Neural cell (in vitro differentiated cells): ENCODE results near the gene TUBB4B. TPM values are rescaled to one million over a fixed set of nuclear protein-coding genes. Genes with fewer than 3 reads are reported as not detected.

Source experiments
- H2AFZ ChIP-seq: fragments of 200-600, 300-800 bp; sonication (generic), shearing (Covaris generic); 2 replicates; pipeline ENCODE4 v1.6.0; 2014; ENCODE audit warnings: low read depth, mild to moderate bottlenecking, antibody characterized with exemption, low read length, moderate library complexity
- H3F3A ChIP-seq: fragments of 200-600 bp; shearing (Covaris generic); 2 replicates; pipeline ENCODE4 v1.6.1; 2016; ENCODE audit warnings: mild to moderate bottlenecking, moderate library complexity, mixed read lengths, antibody characterized with exemption, low read length; ENCODE audit not compliant: insufficient read depth, poor library complexity, severe bottlenecking
- H3K27ac ChIP-seq: fragments of 200-600, 300-800 bp; sonication (generic), shearing (Covaris generic); 2 replicates; pipeline ENCODE4 v1.5.1; 2014; ENCODE audit warnings: mild to moderate bottlenecking, low read length, moderate library complexity
- H3K27me3 ChIP-seq: fragments of 300-800, 200-600 bp; sonication (generic), shearing (Covaris generic); 2 replicates; pipeline ENCODE4 v1.6.0; 2014; ENCODE audit warnings: mild to moderate bottlenecking, low read depth, low read length, moderate library complexity; ENCODE audit not compliant: insufficient read depth
- H3K36me3 ChIP-seq: fragments of 300-800, 200-600 bp; sonication (generic), shearing (Covaris generic); 2 replicates; pipeline ENCODE4 v1.5.1; 2014; ENCODE audit warnings: mild to moderate bottlenecking, antibody characterized with exemption, low read length, moderate library complexity; ENCODE audit not compliant: insufficient read depth
- H3K4me2 ChIP-seq: fragments of 300-800, 200-600 bp; sonication (generic), shearing (Covaris generic); 2 replicates; pipeline ENCODE4 v1.6.0; 2014; ENCODE audit warnings: mild to moderate bottlenecking, low read length
- H3K4me3 ChIP-seq: fragments of 300-800, 200-600 bp; sonication (generic), shearing (Covaris generic); 2 replicates; pipeline ENCODE4 v1.5.1; 2014; ENCODE audit warnings: mild to moderate bottlenecking, low read length, moderate library complexity
- H3K79me2 ChIP-seq: fragments of 200-600 bp; shearing (Covaris generic); replicated peaks from 2 replicates; pipeline ENCODE4 v1.6.0; 2014; ENCODE audit warnings: mild to moderate bottlenecking, low read length, moderate library complexity; ENCODE audit not compliant: insufficient read depth
- H3K9ac ChIP-seq: fragments of 300-800, 200-600 bp; sonication (generic), shearing (Covaris generic); 2 replicates; pipeline ENCODE4 v1.6.1; 2016; ENCODE audit warnings: mild to moderate bottlenecking, low read length, mixed read lengths
- H3K9me2 ChIP-seq: fragments of 200-600 bp; shearing (Covaris generic); 2 replicates; pipeline ENCODE4 v1.6.1; 2016; ENCODE audit warnings: mild to moderate bottlenecking, low read length, mixed read lengths; ENCODE audit not compliant: insufficient read depth
- H3K9me3 ChIP-seq: fragments of 200-600, 300-800 bp; sonication (generic), shearing (Covaris generic); 2 replicates; pipeline ENCODE4 v1.6.1; 2016; ENCODE audit warnings: mild to moderate bottlenecking, mixed run types, low read length, moderate library complexity, mixed read lengths
- H4K20me1 ChIP-seq: fragments of 200-600 bp; shearing (Covaris generic); 2 replicates; pipeline ENCODE4 v1.6.1; 2016; ENCODE audit warnings: mild to moderate bottlenecking, mixed run types; ENCODE audit not compliant: insufficient read depth
- EP300 ChIP-seq: fragments of 450-650 bp; conservative IDR thresholded peaks from 2 replicates; pipeline ENCODE4 v1.6.1; 2014; ENCODE audit warnings: antibody characterized with exemption, mild to moderate bottlenecking, moderate library complexity; ENCODE audit not compliant: poor library complexity, severe bottlenecking
- EZH2 ChIP-seq: fragments of 200-600, 300-800 bp; shearing (Covaris generic), sonication (generic); IDR thresholded peaks from 2 replicates; pipeline ENCODE4 v1.6.1; 2014; ENCODE audit warnings: antibody characterized with exemption, low read length, borderline replicate concordance, mild to moderate bottlenecking; ENCODE audit not compliant: insufficient read depth, poor library complexity, severe bottlenecking
- MXI1 ChIP-seq: fragments of 450-650 bp; conservative IDR thresholded peaks from 2 replicates; pipeline ENCODE4 v1.6.1; 2014; ENCODE audit warnings: antibody characterized with exemption, mild to moderate bottlenecking; ENCODE audit not compliant: poor library complexity, severe bottlenecking
- POLR2AphosphoS5 ChIP-seq: IDR thresholded peaks from 2 replicates; pipeline ENCODE4 v1.6.1; 2012
- RAD21 ChIP-seq: fragments of 450-650 bp; conservative IDR thresholded peaks from 2 replicates; pipeline ENCODE4 v1.6.1; 2014; ENCODE audit warnings: antibody characterized with exemption, mild to moderate bottlenecking, moderate library complexity
- SMC3 ChIP-seq: fragments of 450-650 bp; conservative IDR thresholded peaks from 2 replicates; pipeline ENCODE4 v1.6.1; 2014; ENCODE audit warnings: antibody characterized with exemption, mild to moderate bottlenecking, moderate library complexity; ENCODE audit not compliant: poor library complexity
- TAF1 ChIP-seq: IDR thresholded peaks from 2 replicates; pipeline ENCODE4 v1.6.1; 2012; ENCODE audit warnings: low read depth
- polyA plus RNA-seq: library from polyadenylated mRNA; depleted of rRNA; stranded (reverse); fragments of >200 nt; gene quantifications from 2 replicates; pipeline ENCODE4 v1.2.3, GENCODE V29; 2014
- TF ChIP-seq, protein P1 (sequence below): IDR thresholded peaks from 2 replicates; pipeline ENCODE4 v1.6.1; 2012; ENCODE audit warnings: borderline replicate concordance
- TF ChIP-seq, protein P2 (sequence below): fragments of 450-650 bp; IDR thresholded peaks from 2 replicates; pipeline ENCODE4 v1.5.1; 2014; ENCODE audit warnings: antibody characterized with exemption, mild to moderate bottlenecking, moderate library complexity; ENCODE audit not compliant: poor library complexity, severe bottlenecking

TUBB4B gene
- polyA plus RNA-seq, 1 donor from 2014 or later, result 60.3 TPM

DNA sequence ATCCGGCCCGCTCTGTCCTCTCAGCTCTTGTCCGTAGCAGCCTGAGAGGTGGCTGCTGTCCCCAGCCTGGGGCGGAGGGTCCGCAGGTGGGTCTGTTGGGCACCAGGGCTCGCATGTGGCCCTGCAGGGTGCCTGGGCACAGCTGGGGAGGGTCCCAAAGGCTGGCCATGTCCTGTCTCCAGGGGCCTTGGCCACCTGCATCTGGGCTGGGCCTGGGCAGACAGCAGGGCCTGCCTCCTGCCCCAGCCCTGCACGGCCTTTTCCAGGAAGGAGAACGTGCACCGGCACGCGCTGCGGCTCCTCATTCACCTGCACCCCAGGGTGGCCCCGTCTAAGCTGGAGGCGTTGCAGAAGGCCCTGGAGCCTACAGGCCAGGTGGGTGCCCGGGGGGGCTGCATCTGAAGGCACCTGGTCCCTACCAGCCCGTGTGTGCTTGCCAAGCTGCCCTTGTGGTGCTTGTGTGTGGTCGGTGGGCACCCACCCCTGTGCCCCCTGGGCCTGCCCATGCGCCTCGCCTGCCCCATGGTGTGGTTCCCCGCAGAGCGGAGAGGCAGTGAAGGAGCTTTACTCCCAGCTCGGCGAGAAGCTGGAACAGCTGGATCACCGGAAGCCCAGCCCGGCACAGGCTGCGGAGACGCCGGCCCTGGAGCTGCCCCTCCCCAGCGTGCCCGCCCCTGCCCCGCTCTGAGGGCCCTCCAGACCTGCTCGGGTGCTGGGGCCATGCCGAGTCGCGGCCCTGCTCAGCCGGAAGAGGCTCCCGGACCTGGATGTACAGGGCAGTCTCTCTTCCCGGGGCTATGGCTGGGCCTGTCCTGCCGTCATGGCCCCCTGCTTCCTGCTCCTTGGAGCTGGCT lies 31.4 kb downstream of the TUBB4B start:
- no peak overlapping the region for H3K4me3 ChIP-seq
- H3K36me3 ChIP-seq, result peaks cover 7% of the 10 kb centered on the region
- H3K79me2 ChIP-seq, result no peaks in the 10 kb centered on the region
- no peak for TF ChIP-seq EZH2
- no peak for TF ChIP-seq MXI1
- TF ChIP-seq RAD21, result no peak
- TF ChIP-seq, protein P1, sequence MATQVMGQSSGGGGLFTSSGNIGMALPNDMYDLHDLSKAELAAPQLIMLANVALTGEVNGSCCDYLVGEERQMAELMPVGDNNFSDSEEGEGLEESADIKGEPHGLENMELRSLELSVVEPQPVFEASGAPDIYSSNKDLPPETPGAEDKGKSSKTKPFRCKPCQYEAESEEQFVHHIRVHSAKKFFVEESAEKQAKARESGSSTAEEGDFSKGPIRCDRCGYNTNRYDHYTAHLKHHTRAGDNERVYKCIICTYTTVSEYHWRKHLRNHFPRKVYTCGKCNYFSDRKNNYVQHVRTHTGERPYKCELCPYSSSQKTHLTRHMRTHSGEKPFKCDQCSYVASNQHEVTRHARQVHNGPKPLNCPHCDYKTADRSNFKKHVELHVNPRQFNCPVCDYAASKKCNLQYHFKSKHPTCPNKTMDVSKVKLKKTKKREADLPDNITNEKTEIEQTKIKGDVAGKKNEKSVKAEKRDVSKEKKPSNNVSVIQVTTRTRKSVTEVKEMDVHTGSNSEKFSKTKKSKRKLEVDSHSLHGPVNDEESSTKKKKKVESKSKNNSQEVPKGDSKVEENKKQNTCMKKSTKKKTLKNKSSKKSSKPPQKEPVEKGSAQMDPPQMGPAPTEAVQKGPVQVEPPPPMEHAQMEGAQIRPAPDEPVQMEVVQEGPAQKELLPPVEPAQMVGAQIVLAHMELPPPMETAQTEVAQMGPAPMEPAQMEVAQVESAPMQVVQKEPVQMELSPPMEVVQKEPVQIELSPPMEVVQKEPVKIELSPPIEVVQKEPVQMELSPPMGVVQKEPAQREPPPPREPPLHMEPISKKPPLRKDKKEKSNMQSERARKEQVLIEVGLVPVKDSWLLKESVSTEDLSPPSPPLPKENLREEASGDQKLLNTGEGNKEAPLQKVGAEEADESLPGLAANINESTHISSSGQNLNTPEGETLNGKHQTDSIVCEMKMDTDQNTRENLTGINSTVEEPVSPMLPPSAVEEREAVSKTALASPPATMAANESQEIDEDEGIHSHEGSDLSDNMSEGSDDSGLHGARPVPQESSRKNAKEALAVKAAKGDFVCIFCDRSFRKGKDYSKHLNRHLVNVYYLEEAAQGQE, result no peak
- TF ChIP-seq EP300, result no peak
- no peak for TF ChIP-seq TAF1
- TF ChIP-seq SMC3, result no peak
- no peak for TF ChIP-seq POLR2AphosphoS5
- TF ChIP-seq, protein P2, sequence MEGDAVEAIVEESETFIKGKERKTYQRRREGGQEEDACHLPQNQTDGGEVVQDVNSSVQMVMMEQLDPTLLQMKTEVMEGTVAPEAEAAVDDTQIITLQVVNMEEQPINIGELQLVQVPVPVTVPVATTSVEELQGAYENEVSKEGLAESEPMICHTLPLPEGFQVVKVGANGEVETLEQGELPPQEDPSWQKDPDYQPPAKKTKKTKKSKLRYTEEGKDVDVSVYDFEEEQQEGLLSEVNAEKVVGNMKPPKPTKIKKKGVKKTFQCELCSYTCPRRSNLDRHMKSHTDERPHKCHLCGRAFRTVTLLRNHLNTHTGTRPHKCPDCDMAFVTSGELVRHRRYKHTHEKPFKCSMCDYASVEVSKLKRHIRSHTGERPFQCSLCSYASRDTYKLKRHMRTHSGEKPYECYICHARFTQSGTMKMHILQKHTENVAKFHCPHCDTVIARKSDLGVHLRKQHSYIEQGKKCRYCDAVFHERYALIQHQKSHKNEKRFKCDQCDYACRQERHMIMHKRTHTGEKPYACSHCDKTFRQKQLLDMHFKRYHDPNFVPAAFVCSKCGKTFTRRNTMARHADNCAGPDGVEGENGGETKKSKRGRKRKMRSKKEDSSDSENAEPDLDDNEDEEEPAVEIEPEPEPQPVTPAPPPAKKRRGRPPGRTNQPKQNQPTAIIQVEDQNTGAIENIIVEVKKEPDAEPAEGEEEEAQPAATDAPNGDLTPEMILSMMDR, result no peak
- no peaks in the 10 kb centered on the region for H3K27me3 ChIP-seq
- no peak overlapping the region for H3K9ac ChIP-seq
- H3F3A ChIP-seq, result no peaks in the 10 kb centered on the region
- no peaks in the 10 kb centered on the region for H3K9me3 ChIP-seq
- H4K20me1 ChIP-seq, result no peaks in the 10 kb centered on the region
- no peak overlapping the region for H3K4me2 ChIP-seq
- no peak overlapping the region for H3K27ac ChIP-seq
- no peak overlapping the region for H2AFZ ChIP-seq
- H3K9me2 ChIP-seq, result no peaks in the 10 kb centered on the region

DNA sequence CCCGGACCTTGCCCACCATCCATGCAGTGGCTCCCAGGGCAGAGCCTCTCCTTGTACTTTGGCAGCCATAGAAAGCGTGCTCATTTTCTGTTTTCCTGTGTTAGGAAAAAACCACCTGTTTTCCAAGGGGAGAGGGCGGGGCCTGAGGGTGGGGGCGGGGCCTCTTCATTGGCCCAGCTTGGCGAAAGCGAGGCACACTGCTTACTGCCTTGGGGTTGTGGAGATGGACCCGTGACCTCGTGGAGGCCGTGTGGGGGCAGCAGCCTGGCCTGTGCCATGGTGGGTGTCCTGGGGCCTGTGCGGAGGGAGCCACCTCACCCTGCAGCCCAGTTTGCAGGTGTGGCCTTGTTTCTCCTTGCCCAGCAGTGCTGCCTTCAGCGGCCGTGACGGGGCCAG lies 32.0 kb downstream of the TUBB4B start:
- no peaks in the 10 kb centered on the region for H4K20me1 ChIP-seq
- no peak overlapping the region for H3K27ac ChIP-seq
- no peaks in the 10 kb centered on the region for H3K27me3 ChIP-seq
- no peak overlapping the region for H3K9ac ChIP-seq
- no peaks in the 10 kb centered on the region for H3K9me3 ChIP-seq
- H3K4me2 ChIP-seq, result no peak overlapping the region
- H3K4me3 ChIP-seq, result no peak overlapping the region
- peaks cover 7% of the 10 kb centered on the region for H3K36me3 ChIP-seq
- H3K79me2 ChIP-seq, result no peaks in the 10 kb centered on the region
- no peak overlapping the region for H2AFZ ChIP-seq
- H3F3A ChIP-seq, result no peaks in the 10 kb centered on the region
- TF ChIP-seq, protein P2, result no peak
- TF ChIP-seq TAF1, result no peak
- no peak for TF ChIP-seq EP300
- no peak for TF ChIP-seq POLR2AphosphoS5
- no peak for TF ChIP-seq MXI1
- TF ChIP-seq EZH2, result no peak
- TF ChIP-seq SMC3, result no peak
- TF ChIP-seq RAD21, result no peak
- TF ChIP-seq, protein P1, result no peak
- H3K9me2 ChIP-seq, result no peaks in the 10 kb centered on the region
